HepG2 (cell line): ENCODE results near the gene TGM1. TPM values are rescaled to one million over a fixed set of nuclear protein-coding genes. Genes with fewer than 3 reads are reported as not detected.

Source experiments
- HOXA7 ChIP-seq: sonication (generic); formaldehyde crosslinking; IDR thresholded peaks from 2 replicates; pipeline ENCODE4 v1.8.1; 2022; ENCODE audit warnings: mild to moderate bottlenecking, missing genetic modification reagents, moderate library complexity
- KAT7 ChIP-seq: IDR thresholded peaks from 2 replicates; pipeline ENCODE4 v1.6.1; 2018; ENCODE audit warnings: borderline replicate concordance, missing compliant biosample characterization
- KLF9 ChIP-seq: IDR thresholded peaks from 2 replicates; pipeline ENCODE4 v1.6.1; 2016; ENCODE audit warnings: low read depth
- NFIB ChIP-seq: sonication (generic); formaldehyde crosslinking; IDR thresholded peaks from 2 replicates; pipeline ENCODE4 v1.9.0; 2021; ENCODE audit warnings: missing genetic modification reagents, mild to moderate bottlenecking, borderline replicate concordance
- NRL ChIP-seq: sonication (generic); formaldehyde crosslinking; IDR thresholded peaks from 2 replicates; pipeline ENCODE4 v1.5.0; 2020; ENCODE audit warnings: missing genetic modification reagents, mild to moderate bottlenecking, moderate library complexity, borderline replicate concordance
- PCBP2 ChIP-seq: fragments of 200-400 bp; formaldehyde crosslinking; optimal IDR thresholded peaks from 2 replicates; pipeline ENCODE3; 2018; ENCODE audit warnings: low read length, low read depth; ENCODE audit not compliant: poor library complexity, severe bottlenecking
- ZNF446 ChIP-seq: sonication (generic); formaldehyde crosslinking; IDR thresholded peaks from 2 replicates; pipeline ENCODE4 v1.5.0; 2020; ENCODE audit warnings: mild to moderate bottlenecking, missing genetic modification reagents
- ZNF614 ChIP-seq: IDR thresholded peaks from 2 replicates; pipeline ENCODE4 v1.6.1; 2018; ENCODE audit warnings: missing biosample characterization, missing genetic modification reagents, inconsistent platforms, borderline replicate concordance
- ZNF891 ChIP-seq: sonication (generic); formaldehyde crosslinking; IDR thresholded peaks from 2 replicates; pipeline ENCODE4 v1.5.0; 2020; ENCODE audit warnings: mild to moderate bottlenecking, missing genetic modification reagents
- polyA plus RNA-seq, 8 experiments: library from polyadenylated mRNA; depleted of rRNA in 3 of 8; stranded (reverse) in 7 of 8; unstranded in 1 of 8; fragments of >200 nt; fragmentation: Illumina TruSeq in 4 of 8; extraction: Trizol in 4 of 8; gene quantifications; 2 replicates each; pipeline versions ENCODE4 v1.2.1 to v1.2.3, GENCODE V29; 2011 to 2016; ENCODE audit warnings: low read depth in 4 of 8, missing spikeins in 1 of 8, mixed read lengths in 1 of 8; ENCODE audit not compliant: insufficient read depth in 1 of 8
- total RNA-seq, 5 experiments: library from RNA; depleted of rRNA; stranded (reverse); fragments of >200 nt; fragmentation: Illumina TruSeq; extraction: Trizol; gene quantifications; 2 replicates each; pipeline ENCODE4 v1.2.3, GENCODE V29; 2016; ENCODE audit warnings: low read depth in 1 of 5
- TF ChIP-seq, protein P1 (sequence below): sonication (generic); formaldehyde crosslinking; IDR thresholded peaks from 2 replicates; pipeline ENCODE4 v1.5.0; 2020; ENCODE audit warnings: mild to moderate bottlenecking, missing genetic modification reagents
- TF ChIP-seq, protein P2 (sequence below): IDR thresholded peaks from 2 replicates; pipeline ENCODE4 v1.6.1; 2018; ENCODE audit warnings: missing genetic modification reagents, mild to moderate bottlenecking, missing compliant biosample characterization
- TF ChIP-seq, protein P3 (sequence below): sonication (generic); formaldehyde crosslinking; IDR thresholded peaks from 2 replicates; pipeline ENCODE4 v1.4.0; 2020; ENCODE audit warnings: mild to moderate bottlenecking, low read depth, missing genetic modification reagents
- TF ChIP-seq, protein P4 (sequence below): sonication (generic); formaldehyde crosslinking; IDR thresholded peaks from 2 replicates; pipeline ENCODE4 v1.9.0; 2021; ENCODE audit warnings: mild to moderate bottlenecking, missing genetic modification reagents

Gene TGM1
- total and polyA plus RNA-seq, 2 of the 13 experiments (the other 11 are each of a cell fraction or from before 2014, with no cell fraction given): 3.2 to 10.6 TPM

DNA sequence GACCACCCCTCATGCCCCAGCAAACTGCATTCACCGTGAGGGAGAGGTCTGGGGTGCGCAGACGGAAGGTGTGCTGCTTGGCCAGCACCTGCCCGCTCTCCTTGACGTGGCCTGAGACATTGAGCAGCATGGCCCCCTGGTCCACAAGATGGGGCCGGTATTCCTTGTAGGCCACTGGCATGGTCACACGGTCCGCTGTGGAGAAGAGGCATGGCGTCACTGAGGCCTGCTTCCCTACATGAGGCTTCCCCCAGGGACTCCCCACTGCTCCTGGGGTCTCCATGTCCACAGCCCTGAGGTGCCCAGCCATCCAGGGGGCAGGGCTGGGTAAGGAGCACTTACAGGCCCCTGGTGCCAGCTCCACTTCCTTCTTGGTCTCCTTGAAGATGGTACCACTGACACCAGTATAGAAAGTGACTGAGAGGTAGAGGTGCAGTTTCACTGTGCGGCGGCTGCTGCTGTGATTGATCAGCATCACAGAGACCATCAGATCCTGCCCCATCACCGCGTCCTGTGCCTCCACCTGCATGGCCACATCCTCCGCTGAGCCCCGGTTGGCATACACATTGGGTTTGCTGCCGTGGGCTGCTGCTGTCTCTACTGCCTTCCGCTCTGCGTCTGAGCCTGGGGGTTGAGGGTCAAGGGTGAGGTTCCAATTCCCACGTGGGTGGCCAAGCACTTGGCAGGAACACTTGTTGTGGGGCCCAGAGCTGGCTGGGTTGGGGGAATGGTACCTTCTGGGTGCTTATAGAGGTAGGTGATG is 8.2 kb downstream of the TGM1 start (continued):
- TF ChIP-seq, protein P1, sequence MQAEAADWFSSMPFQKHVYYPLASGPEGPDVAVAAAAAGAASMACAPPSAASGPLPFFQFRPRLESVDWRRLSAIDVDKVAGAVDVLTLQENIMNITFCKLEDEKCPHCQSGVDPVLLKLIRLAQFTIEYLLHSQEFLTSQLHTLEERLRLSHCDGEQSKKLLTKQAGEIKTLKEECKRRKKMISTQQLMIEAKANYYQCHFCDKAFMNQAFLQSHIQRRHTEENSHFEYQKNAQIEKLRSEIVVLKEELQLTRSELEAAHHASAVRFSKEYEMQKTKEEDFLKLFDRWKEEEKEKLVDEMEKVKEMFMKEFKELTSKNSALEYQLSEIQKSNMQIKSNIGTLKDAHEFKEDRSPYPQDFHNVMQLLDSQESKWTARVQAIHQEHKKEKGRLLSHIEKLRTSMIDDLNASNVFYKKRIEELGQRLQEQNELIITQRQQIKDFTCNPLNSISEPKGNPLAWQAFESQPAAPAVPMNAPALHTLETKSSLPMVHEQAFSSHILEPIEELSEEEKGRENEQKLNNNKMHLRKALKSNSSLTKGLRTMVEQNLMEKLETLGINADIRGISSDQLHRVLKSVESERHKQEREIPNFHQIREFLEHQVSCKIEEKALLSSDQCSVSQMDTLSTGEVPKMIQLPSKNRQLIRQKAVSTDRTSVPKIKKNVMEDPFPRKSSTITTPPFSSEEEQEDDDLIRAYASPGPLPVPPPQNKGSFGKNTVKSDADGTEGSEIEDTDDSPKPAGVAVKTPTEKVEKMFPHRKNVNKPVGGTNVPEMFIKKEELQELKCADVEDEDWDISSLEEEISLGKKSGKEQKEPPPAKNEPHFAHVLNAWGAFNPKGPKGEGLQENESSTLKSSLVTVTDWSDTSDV (CRISPR knock-in tag): peak; percentile 96; the same call in 1 of the 2 replicates
- TF ChIP-seq NRL (CRISPR knock-in tag): peak; percentile 25; the same call in 1 of the 2 replicates
- TF ChIP-seq KAT7 (CRISPR knock-in tag): no peak
- 0 out of 2 replicates have a peak, but pooled peaks have one; percentile 71 for TF ChIP-seq NFIB (CRISPR knock-in tag)
- TF ChIP-seq ZNF891 (CRISPR knock-in tag): peak; percentile 41; the same call in 1 of the 2 replicates
- TF ChIP-seq, protein P2, sequence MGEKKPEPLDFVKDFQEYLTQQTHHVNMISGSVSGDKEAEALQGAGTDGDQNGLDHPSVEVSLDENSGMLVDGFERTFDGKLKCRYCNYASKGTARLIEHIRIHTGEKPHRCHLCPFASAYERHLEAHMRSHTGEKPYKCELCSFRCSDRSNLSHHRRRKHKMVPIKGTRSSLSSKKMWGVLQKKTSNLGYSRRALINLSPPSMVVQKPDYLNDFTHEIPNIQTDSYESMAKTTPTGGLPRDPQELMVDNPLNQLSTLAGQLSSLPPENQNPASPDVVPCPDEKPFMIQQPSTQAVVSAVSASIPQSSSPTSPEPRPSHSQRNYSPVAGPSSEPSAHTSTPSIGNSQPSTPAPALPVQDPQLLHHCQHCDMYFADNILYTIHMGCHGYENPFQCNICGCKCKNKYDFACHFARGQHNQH: no peak
- TF ChIP-seq, protein P3, sequence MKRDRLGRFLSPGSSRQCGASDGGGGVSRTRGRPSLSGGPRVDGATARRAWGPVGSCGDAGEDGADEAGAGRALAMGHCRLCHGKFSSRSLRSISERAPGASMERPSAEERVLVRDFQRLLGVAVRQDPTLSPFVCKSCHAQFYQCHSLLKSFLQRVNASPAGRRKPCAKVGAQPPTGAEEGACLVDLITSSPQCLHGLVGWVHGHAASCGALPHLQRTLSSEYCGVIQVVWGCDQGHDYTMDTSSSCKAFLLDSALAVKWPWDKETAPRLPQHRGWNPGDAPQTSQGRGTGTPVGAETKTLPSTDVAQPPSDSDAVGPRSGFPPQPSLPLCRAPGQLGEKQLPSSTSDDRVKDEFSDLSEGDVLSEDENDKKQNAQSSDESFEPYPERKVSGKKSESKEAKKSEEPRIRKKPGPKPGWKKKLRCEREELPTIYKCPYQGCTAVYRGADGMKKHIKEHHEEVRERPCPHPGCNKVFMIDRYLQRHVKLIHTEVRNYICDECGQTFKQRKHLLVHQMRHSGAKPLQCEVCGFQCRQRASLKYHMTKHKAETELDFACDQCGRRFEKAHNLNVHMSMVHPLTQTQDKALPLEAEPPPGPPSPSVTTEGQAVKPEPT (CRISPR knock-in tag): no peak
- no peak for TF ChIP-seq PCBP2
- no peak for TF ChIP-seq HOXA7
- TF ChIP-seq, protein P4, sequence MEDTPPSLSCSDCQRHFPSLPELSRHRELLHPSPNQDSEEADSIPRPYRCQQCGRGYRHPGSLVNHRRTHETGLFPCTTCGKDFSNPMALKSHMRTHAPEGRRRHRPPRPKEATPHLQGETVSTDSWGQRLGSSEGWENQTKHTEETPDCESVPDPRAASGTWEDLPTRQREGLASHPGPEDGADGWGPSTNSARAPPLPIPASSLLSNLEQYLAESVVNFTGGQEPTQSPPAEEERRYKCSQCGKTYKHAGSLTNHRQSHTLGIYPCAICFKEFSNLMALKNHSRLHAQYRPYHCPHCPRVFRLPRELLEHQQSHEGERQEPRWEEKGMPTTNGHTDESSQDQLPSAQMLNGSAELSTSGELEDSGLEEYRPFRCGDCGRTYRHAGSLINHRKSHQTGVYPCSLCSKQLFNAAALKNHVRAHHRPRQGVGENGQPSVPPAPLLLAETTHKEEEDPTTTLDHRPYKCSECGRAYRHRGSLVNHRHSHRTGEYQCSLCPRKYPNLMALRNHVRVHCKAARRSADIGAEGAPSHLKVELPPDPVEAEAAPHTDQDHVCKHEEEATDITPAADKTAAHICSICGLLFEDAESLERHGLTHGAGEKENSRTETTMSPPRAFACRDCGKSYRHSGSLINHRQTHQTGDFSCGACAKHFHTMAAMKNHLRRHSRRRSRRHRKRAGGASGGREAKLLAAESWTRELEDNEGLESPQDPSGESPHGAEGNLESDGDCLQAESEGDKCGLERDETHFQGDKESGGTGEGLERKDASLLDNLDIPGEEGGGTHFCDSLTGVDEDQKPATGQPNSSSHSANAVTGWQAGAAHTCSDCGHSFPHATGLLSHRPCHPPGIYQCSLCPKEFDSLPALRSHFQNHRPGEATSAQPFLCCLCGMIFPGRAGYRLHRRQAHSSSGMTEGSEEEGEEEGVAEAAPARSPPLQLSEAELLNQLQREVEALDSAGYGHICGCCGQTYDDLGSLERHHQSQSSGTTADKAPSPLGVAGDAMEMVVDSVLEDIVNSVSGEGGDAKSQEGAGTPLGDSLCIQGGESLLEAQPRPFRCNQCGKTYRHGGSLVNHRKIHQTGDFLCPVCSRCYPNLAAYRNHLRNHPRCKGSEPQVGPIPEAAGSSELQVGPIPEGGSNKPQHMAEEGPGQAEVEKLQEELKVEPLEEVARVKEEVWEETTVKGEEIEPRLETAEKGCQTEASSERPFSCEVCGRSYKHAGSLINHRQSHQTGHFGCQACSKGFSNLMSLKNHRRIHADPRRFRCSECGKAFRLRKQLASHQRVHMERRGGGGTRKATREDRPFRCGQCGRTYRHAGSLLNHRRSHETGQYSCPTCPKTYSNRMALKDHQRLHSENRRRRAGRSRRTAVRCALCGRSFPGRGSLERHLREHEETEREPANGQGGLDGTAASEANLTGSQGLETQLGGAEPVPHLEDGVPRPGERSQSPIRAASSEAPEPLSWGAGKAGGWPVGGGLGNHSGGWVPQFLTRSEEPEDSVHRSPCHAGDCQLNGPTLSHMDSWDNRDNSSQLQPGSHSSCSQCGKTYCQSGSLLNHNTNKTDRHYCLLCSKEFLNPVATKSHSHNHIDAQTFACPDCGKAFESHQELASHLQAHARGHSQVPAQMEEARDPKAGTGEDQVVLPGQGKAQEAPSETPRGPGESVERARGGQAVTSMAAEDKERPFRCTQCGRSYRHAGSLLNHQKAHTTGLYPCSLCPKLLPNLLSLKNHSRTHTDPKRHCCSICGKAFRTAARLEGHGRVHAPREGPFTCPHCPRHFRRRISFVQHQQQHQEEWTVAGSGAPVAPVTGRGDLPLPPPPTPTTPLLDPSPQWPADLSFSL (CRISPR knock-in tag): no peak
- no peak for TF ChIP-seq ZNF446
- no peak for TF ChIP-seq KLF9 (CRISPR knock-in tag)
- no peak for TF ChIP-seq ZNF614 (CRISPR knock-in tag)
